Tracheal epithelial cell (primary cell): ENCODE data around the gene NDUFB10. TPM values are rescaled to one million over a fixed set of nuclear protein-coding genes. Genes with fewer than 3 reads are reported as not detected.

ENCODE experiments used
- total RNA-seq: library from RNA; depleted of rRNA; stranded (reverse); fragments of >200 nt; gene quantifications from 2 replicates; pipeline ENCODE4 v1.2.1, GENCODE V29; 2014

NDUFB10 gene
- total RNA-seq: 114 and 124 TPM in 2 replicates

GRCh38 chr16:1959269-1960039, at the start of gene NDUFB10:
Gene NDUFB10 (plus strand): TSS chr16:1959538. CDS start chr16:1959625, 87 bp downstream.

GRCh38 chr16:1918351-1919326, 40.7 kb upstream of the NDUFB10 start, which contains the start of gene HS3ST6:
Gene HS3ST6 (minus strand): TSS chr16:1918415. CDS start chr16:1918323, 92 bp downstream.

DNA sequence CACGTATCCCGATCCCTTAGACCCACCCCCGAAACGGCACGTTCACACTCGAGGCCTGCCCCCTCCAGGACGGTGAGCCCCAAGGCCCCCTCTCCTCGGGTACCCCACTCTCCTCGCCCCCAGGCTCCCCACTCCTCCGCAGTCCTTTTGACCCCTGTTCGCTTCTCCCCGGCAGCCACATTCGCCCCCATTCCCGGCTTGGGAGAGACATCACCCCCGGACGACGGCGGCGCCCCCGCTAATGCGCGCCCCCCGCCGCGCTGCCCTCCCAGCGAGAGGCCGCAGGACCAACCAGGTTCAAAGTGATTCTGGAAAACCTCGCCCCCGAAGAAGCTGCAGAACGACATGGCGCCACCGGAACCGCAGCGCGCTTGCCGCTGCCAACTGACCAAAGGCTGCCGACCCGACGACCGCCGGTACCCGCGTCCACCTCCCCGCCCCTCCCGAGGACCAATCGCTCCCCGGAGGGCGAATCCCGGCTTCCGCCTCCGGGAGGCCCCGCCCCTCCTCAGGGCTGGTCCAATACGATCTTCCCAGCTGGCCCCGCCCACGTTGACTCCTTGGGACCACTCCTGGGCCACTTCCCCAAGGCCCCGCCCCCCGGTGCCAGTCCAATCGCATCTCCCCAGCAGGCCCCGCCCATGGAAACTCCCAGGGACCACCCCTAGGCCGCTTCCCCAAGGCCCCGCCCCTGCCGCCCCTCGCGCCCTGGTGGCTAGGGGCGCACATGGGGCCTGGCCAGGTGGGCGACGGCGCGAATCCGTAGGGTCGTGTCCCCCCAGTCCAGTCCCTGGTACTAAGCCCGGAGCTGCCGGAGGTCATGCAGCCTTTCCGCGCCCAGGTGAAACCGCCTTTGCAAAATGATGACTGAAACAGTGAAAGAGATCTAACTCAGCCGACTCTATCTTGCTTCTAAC, 16.3 kb upstream of the NDUFB10 start, which contains the start of gene MSRB1:
MSRB1 (minus strand) TSS at position 390 of the 917 bp plus-strand sequence; CDS start at position 347, 43 bp downstream.

DNA sequence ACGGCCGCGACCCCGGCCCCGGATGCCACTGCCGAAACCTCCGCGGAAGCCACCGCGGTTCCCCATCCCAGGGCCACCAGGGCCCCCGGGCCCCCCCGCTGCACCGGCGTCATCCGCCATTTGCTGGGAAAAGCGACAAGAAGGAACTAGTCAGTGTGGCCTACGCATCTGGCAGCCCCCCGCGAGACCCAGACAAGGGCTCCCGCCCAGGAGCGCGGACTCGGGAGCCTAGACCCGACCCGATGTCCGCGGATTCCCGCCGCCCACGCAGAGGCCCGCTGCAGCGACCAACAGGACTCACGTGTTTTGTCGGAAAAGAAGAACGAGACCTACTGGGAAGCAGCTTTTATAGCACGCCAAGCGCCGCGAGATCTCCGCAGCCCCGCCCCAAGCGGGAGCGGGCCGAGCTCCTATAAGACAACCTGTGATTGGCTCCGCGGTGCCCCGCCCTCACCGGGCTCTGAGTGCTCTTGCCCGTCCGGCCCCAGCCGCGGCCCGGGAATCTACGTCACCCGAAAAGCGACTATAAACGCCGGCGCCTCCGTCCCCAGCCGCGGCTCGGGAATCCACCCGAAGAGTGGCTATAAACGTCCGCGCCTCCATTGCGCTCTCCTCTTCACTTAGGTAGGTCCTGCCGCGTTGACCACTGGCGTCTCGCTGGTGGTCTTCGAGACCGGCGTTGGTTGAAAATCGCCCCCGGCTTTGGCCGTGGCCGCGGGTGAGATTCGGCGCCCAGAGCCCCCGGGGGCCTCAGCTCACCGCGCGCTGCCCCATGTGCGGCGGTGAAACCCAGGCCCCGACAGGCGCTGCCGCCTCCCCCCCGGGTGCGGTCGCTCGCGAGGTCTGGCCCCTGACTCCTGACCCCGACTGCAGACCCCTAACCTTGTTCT, 5.4 kb downstream of the NDUFB10 start, which contains the start of gene RPS2:
RPS2 (minus strand) TSS at position 321 of the 890 bp plus-strand sequence; CDS start at position 120, 201 bp downstream.

DNA sequence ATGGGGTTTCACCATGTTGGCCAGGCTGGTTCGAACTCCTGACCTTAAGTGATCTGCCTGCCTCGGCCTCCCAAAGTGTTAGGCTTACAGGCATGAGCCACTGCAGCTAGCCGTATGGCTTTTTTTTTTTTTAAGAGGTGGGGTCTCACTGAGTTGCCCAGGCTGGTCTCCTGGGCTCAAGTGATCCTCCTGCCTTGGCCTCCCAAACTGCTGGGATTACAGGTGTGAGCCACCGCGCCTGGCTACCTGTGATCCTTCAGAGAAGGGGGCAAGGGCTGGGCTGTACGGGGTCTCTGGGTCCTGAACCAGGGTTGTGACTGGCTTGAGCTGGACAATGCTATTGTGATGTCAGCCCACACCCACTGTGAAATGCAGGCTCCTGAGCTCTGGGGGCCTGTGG, 7.1 kb downstream of the NDUFB10 start, which contains the start of gene RNF151:
RNF151 (plus strand) TSS at position 397 of the 400 bp plus-strand sequence. CDS start 26 bp downstream, outside the sequence.

GRCh38 chr16:1971796-1972489, 12.6 kb downstream of the NDUFB10 start, which contains the start of gene TBL3:
Gene TBL3 (plus strand): TSS chr16:1972053. CDS start chr16:1972165, 112 bp downstream.

DNA sequence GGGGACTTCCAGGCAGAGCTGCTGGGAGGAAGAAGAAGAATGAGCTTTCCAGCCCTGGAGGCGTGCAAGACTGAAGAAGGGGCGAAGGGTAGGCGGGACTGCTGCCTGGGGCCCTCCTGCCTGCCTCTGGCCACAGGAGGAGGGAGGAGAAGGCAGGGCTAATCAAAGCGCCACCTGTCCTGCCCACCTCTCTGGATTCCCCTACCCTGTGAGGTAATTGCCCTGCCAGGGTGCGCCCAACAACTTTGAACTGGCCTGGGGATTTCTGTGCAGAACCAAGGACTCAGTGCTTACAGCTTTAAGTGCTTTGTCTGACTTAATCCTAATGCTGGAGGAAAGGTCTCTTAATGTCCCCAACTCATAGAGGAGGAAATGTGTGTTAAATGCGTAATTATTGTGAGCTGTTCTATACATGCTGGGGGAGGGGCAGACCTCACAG, 22.1 kb downstream of the NDUFB10 start, which contains the start of gene NOXO1:
NOXO1 (minus strand) TSS at position 72 of the 439 bp plus-strand sequence. CDS start 290 bp downstream, outside the sequence.

DNA sequence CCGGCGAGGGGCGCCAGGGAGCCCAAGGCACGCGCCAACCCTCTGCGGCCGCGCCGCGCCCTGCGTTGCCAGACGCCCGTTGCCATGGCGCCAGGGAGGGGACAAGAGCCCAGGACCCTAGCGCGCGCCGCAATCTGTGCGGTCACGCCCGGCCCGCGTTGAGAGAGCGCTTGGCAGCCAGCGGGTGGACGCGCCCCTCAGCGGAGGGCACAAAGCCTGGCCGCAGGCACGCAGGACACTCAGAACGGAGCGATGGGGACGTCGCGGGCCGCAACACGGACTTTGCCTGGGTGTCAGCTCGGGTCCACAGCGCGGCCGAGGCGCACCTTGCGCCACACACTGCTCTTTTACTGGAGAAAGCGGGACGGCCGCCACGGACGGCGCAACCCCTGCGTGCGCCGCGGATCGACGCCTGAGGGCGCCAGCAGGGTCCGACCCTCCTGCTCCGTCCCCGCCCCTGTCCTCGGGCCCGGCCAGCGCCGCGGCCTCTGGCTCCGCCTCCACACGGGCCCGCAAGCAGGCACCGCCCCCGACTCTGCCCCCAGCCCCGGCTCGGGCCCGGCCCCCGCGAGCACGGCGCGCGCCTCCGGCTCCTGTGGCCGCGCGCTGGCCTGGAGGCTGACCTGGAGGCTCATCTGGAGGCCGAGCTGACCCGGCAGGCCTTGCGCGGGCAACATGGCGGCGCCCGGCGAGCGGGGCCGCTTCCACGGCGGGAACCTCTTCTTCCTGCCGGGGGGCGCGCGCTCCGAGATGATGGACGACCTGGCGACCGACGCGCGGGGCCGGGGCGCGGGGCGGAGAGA, 24.4 kb downstream of the NDUFB10 start, which contains the start of gene GFER:
GFER (plus strand) TSS at position 650 of the 803 bp plus-strand sequence; CDS start at position 676, 26 bp downstream.

GRCh38 chr16:1989209-1990100, 30.1 kb downstream of the NDUFB10 start, which contains the start of gene SYNGR3:
Gene SYNGR3 (plus strand): TSS chr16:1989970. CDS start chr16:1990103, 133 bp downstream.

GRCh38 chr16:2009791-2010510, 50.6 kb downstream of the NDUFB10 start, which contains the start of gene ZNF598:
Gene ZNF598 (minus strand): TSS chr16:2009821.

Other genes with a start within 250 kb of the NDUFB10 start
- 114 and 146 TPM in 2 replicates for gene NME3, start 188.0 kb upstream of the NDUFB10 start, total RNA-seq
- gene EME2, start 186.7 kb upstream of the NDUFB10 start, total RNA-seq: 2.8 and 17.8 TPM in 2 replicates
- gene MRPS34, start 186.4 kb upstream of the NDUFB10 start, total RNA-seq: 91.8 and 93.1 TPM in 2 replicates
- gene SPSB3, start 177.0 kb upstream of the NDUFB10 start, total RNA-seq: 54.2 and 59.3 TPM in 2 replicates
- 82.7 and 111 TPM in 2 replicates for gene NUBP2, start 176.6 kb upstream of the NDUFB10 start, total RNA-seq
- gene IGFALS, start 165.8 kb upstream of the NDUFB10 start, total RNA-seq: under 0.01 TPM in 1 of 2 replicates, not detected in the other
- 68.2 and 75.2 TPM in 2 replicates for gene HAGH, start 132.7 kb upstream of the NDUFB10 start, total RNA-seq
- gene FAHD1, start 132.3 kb upstream of the NDUFB10 start, total RNA-seq: 56.5 and 106 TPM in 2 replicates
- gene MEIOB, start 87.4 kb upstream of the NDUFB10 start, total RNA-seq: 0.24 TPM in 1 of 2 replicates, not detected in the other
- 0.24 TPM in 1 of 2 replicates, not detected in the other for gene HS3ST6, start 41.1 kb upstream of the NDUFB10 start, total RNA-seq
- 0.85 and 1.9 TPM in 2 replicates for gene MSRB1, start 16.3 kb upstream of the NDUFB10 start, total RNA-seq
- 0.24 TPM in 1 of 2 replicates, not detected in the other for gene RPL3L, start 4.8 kb upstream of the NDUFB10 start, total RNA-seq
- gene RPS2, start 5.3 kb downstream of the NDUFB10 start, total RNA-seq: 2,434 and 3,731 TPM in 2 replicates
- 0.85 TPM in 1 of 2 replicates, not detected in the other for gene RNF151, start 7.3 kb downstream of the NDUFB10 start, total RNA-seq
- 65.9 and 82.9 TPM in 2 replicates for gene TBL3, start 12.5 kb downstream of the NDUFB10 start, total RNA-seq
- 1.2 and 2.6 TPM in 2 replicates for gene NOXO1, start 21.9 kb downstream of the NDUFB10 start, total RNA-seq
- 8.9 and 24.9 TPM in 2 replicates for gene GFER, start 24.7 kb downstream of the NDUFB10 start, total RNA-seq
- gene SYNGR3, start 30.4 kb downstream of the NDUFB10 start, total RNA-seq: 4.7 and 4.8 TPM in 2 replicates
- gene ZNF598, start 50.3 kb downstream of the NDUFB10 start, total RNA-seq: 28.0 and 31.8 TPM in 2 replicates
- gene NPW, start 60.2 kb downstream of the NDUFB10 start, total RNA-seq: under 0.01 and 1.4 TPM in 2 replicates
- 12.8 and 17.1 TPM in 2 replicates for gene NHERF2, start 67.4 kb downstream of the NDUFB10 start, total RNA-seq
- 32.8 and 45.6 TPM in 2 replicates for gene NTHL1, start 88.3 kb downstream of the NDUFB10 start, total RNA-seq
- gene TSC2, start 88.4 kb downstream of the NDUFB10 start, total RNA-seq: 30.6 and 31.3 TPM in 2 replicates
- 74.2 and 96.1 TPM in 2 replicates for gene PKD1, start 176.4 kb downstream of the NDUFB10 start, total RNA-seq
- 0.48 and 1.7 TPM in 2 replicates for gene RAB26, start 189.1 kb downstream of the NDUFB10 start, total RNA-seq
- gene TRAF7, start 196.2 kb downstream of the NDUFB10 start, total RNA-seq: 60.2 and 78.9 TPM in 2 replicates
- gene CASKIN1, start 237.1 kb downstream of the NDUFB10 start, total RNA-seq: 0.43 and 0.96 TPM in 2 replicates
- 19.2 and 26.0 TPM in 2 replicates for gene MLST8, start 245.9 kb downstream of the NDUFB10 start, total RNA-seq